ENCODE measurements around the gene B3GNT9. TPM values are rescaled to one million over a fixed set of nuclear protein-coding genes. Genes with fewer than 3 reads are reported as not detected.

B3GNT9 gene
- total RNA-seq, 1 experiment from 2014 or later: 11.5 TPM

DNA sequence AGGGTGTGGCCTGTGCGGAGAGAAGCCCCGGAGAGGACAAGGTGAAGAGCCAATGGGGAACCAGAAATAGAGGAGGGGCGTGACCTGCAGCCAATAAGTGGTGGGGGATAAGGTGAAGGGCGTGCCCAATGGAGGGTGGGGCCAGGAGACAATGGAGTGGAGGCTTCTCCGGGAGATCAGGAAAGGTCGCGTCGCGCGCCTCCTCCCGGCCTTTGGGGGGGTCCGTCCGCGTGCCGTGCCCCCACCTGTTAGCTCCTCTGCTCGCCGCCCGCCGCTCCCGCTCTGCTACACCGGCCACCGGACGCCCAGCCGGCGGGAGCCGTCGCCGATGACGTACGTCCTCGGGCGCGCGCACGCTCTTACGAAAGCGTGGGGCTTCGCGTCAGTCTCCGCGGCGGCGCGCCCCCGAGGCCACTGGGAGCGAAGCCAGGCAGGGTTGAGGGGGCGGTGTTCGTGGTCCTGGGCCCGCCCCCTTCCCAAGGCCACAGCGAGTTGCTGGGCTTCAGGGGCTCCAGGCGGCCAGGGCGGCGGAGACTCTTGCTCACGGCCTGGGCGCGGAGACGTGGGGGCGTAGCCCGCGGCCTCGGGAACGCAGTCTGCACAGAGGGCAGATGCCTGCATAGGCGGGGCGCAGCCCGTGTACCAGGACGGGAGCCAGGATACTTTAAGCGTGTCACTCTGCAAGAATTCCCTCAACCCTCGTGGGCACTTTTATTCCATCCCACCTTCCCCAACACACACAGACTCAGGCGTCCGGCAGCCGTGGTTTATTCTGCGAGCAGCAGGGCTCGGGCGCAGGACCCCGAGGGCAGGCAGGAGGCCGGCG lies 33.0 kb upstream of the B3GNT9 start, which contains the start of gene MATCAP1:
Gene MATCAP1, minus strand, starts transcription at position 337 of the 826 bp plus-strand sequence. CDS start 3,353 bp downstream, outside the sequence.
- TF ChIP-seq POLR2AphosphoS5 (IDR thresholded peaks at IDR 0.05; ENCODE audit: low read depth, low read length) (peak; percentile 45; the same call in 1 of the 2 replicates), TCF7L2 (IDR thresholded peaks at IDR 0.05; ENCODE audit: low read depth, low read length) (no peak)
- DNase-seq (ENCODE audit: low read depth, low spot score): peak; percentile 78

DNA sequence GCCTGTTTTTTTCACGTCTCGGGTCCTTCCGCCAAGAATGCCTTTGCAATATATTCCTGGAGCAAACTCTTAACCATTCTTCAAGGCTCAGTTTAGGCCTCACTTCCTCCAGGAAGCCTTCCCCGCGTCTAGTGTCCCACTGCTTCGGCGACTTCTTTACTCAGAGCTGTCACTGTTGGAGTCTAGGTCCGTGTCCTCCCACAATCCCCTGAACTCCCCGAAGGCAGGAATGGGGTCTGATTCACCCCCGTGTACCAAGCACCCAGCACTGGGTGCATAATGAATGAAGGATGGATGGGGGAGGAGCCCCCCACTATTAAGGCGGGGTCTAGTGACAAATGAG lies 32.5 kb upstream of the B3GNT9 start:
- peak overlapping the region; percentile 77 for H3K27ac ChIP-seq (ENCODE audit: low read length)
- no peaks in the 10 kb centered on the region for H3K9me3 ChIP-seq (ENCODE audit: control insufficient read depth, insufficient read depth, low read depth, low read length)
- in situ Hi-C loops (cut with HindIII; ENCODE audit: low pct_unique_long_range_greater_than_20kb, low sequenced_read_pairs) (no loop called here), intact Hi-C loops (cut with micrococcal nuclease; ENCODE audit: unreplicated experiment) (loop anchor here (10.0 kb wide), 1 partner anchor 228 kb away; no protein-coding TSS in a partner anchor)
- no TSS peak for BruUV-seq (replicated peaks)
- peak overlapping the region; percentile 65 to 87 for H3K4me3 ChIP-seq (ENCODE audit: low read depth in 2 of 2, low read length in 2 of 2)
- no peaks in the 10 kb centered on the region for H3K27me3 ChIP-seq (ENCODE audit: control insufficient read depth, insufficient read depth, low read length)
- ChIA-PET CTCF (no interaction called here), POLR2A (no interaction called here)
- DNase-seq (ENCODE audit: low read depth, low spot score): no peak
- ATAC-seq: no peak
- H3K36me3 ChIP-seq (ENCODE audit: control insufficient read depth, insufficient read depth, low read length): peaks cover 4% of the 10 kb centered on the region; the same call in 1 of the 2 replicates
- peaks cover 8% of the 10 kb centered on the region for H3K4me1 ChIP-seq (ENCODE audit: control insufficient read depth, insufficient read depth, low read length)
- TF ChIP-seq, protein P1, sequence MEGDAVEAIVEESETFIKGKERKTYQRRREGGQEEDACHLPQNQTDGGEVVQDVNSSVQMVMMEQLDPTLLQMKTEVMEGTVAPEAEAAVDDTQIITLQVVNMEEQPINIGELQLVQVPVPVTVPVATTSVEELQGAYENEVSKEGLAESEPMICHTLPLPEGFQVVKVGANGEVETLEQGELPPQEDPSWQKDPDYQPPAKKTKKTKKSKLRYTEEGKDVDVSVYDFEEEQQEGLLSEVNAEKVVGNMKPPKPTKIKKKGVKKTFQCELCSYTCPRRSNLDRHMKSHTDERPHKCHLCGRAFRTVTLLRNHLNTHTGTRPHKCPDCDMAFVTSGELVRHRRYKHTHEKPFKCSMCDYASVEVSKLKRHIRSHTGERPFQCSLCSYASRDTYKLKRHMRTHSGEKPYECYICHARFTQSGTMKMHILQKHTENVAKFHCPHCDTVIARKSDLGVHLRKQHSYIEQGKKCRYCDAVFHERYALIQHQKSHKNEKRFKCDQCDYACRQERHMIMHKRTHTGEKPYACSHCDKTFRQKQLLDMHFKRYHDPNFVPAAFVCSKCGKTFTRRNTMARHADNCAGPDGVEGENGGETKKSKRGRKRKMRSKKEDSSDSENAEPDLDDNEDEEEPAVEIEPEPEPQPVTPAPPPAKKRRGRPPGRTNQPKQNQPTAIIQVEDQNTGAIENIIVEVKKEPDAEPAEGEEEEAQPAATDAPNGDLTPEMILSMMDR (IDR thresholded peaks at IDR 0.05): no peak
- TF ChIP-seq SIN3A (IDR thresholded peaks at IDR 0.05; ENCODE audit: borderline replicate concordance, insufficient read depth, low read depth, low read length) (no peak), POLR2AphosphoS5 (IDR thresholded peaks at IDR 0.05; ENCODE audit: low read depth, low read length) (no peak), TCF7L2 (IDR thresholded peaks at IDR 0.05; ENCODE audit: low read depth, low read length) (no peak)
- TF ChIP-seq, protein P2, sequence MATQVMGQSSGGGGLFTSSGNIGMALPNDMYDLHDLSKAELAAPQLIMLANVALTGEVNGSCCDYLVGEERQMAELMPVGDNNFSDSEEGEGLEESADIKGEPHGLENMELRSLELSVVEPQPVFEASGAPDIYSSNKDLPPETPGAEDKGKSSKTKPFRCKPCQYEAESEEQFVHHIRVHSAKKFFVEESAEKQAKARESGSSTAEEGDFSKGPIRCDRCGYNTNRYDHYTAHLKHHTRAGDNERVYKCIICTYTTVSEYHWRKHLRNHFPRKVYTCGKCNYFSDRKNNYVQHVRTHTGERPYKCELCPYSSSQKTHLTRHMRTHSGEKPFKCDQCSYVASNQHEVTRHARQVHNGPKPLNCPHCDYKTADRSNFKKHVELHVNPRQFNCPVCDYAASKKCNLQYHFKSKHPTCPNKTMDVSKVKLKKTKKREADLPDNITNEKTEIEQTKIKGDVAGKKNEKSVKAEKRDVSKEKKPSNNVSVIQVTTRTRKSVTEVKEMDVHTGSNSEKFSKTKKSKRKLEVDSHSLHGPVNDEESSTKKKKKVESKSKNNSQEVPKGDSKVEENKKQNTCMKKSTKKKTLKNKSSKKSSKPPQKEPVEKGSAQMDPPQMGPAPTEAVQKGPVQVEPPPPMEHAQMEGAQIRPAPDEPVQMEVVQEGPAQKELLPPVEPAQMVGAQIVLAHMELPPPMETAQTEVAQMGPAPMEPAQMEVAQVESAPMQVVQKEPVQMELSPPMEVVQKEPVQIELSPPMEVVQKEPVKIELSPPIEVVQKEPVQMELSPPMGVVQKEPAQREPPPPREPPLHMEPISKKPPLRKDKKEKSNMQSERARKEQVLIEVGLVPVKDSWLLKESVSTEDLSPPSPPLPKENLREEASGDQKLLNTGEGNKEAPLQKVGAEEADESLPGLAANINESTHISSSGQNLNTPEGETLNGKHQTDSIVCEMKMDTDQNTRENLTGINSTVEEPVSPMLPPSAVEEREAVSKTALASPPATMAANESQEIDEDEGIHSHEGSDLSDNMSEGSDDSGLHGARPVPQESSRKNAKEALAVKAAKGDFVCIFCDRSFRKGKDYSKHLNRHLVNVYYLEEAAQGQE (IDR thresholded peaks at IDR 0.05; ENCODE audit: insufficient read depth in 1 of 2, low read depth in 2 of 2, low read length in 1 of 2): no peak

More for the DNA sequence above, 33.0 kb upstream of the B3GNT9 start, which contains the start of gene MATCAP1:
- intact Hi-C loops (cut with micrococcal nuclease; ENCODE audit: unreplicated experiment) (loop anchor here (10.0 kb wide), 1 partner anchor 229 kb away; no protein-coding TSS in a partner anchor), in situ Hi-C loops (cut with HindIII; ENCODE audit: low pct_unique_long_range_greater_than_20kb, low sequenced_read_pairs) (no loop called here)
- BruUV-seq (replicated peaks): no TSS peak
- Histone ChIP-seq H3K27me3 (ENCODE audit: control insufficient read depth, insufficient read depth, low read length) (no peaks in the 10 kb centered on the region), H3K9me3 (ENCODE audit: control insufficient read depth, insufficient read depth, low read depth, low read length) (no peaks in the 10 kb centered on the region), H3K4me3 (ENCODE audit: low read depth in 2 of 2, low read length in 2 of 2) (peak within 1 kb of the TSS; percentile 65 to 87), H3K27ac (ENCODE audit: low read length) (peak within 1 kb of the TSS; percentile 77), H3K36me3 (ENCODE audit: control insufficient read depth, insufficient read depth, low read length) (peaks cover 4% of the 10 kb centered on the region; the same call in 1 of the 2 replicates), H3K4me1 (ENCODE audit: control insufficient read depth, insufficient read depth, low read length) (peaks cover 8% of the 10 kb centered on the region)
- ChIA-PET POLR2A (no interaction called here), CTCF (no interaction called here)
- ATAC-seq: peak; percentile 93

Measured in Panc1 (cell line).